ENCODE data around the gene STEAP2.
"Not testable (repeated sequence)": the region's sequence is repeated elsewhere in the genome, so short reads cannot be mapped to it uniquely, and the experiment has no call there.

The STEAP2 gene

DNA sequence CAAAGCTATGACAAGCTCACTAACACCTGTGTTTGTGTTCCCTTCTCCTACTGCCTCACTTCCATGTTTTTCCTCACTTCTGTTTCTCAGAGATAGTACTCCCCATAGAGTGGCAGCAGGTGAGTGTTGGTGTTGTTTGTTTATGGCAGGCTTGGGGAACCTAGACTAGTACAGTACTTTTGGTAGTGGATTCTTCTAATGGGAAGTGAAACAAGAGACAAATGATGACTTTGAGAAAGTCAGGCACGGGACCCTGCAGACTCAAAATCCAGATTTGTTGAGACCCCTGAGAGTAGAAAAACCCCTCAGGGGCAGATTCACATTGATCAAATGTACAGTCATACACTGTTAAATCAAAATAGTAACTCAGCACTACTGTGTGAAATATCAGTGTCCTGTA is 27.0 kb downstream of the STEAP2 start:
- no peak for DNase-seq

DNA sequence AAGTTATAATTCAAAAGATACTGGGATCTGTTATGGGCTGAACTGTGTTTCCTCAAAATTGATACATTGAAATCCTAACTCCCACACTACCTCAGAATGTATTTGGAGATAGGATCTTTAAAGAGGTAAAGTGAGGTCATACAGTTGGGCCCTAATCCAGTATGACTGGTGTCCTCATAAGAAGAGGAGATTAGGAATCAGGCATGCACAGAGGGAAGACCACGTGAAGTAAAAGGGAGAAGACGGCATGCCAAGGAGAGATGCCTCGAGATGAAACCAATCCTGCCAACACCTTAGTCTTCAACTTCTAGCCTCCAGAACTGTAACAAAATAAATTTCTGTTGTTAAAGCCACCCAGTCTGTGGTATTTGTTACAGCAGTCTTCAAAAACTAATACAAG is 27.5 kb downstream of the STEAP2 start:
- DNase-seq = no peak

- no peak for DNase-seq
These were observed 28.2 kb downstream of the STEAP2 start for GRCh38 chr7:90239625-90240228.

DNA sequence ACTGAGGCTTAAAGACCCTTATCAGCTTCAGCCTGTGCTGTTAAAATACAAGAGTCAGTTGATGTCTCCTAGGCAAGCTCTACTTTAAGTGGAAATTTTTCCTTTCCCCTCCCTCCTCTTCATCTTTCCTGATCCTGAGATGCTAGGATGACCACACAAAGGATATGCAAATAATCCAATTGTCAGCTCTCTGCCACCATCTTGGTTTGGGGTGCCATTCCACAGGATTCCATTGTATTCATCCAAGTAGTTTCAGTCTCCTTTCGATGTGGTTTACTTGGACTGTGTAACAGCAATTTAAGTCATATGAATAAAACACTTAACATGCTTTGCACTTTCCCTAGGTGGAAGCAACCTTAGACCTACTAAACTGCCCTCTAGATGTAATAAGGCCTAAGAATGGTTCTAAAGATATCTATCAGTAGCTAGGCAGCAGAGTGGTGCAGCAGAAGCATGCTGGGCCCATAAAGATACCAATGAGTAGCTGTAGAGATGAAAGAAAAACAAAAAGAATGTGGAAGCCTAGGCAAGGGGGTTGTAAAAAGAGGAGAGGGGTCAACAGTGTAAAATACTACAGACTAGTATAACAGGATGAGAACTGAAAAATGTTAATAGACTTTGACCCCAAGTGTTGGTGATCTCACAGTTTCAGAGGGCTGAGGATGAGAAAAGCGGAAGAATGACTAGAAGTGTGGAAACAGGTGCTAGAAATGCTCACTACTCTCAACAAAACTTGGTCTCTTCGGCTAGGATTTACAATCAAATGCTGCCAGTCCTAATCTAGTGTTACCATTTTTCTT is 31.0 kb downstream of the STEAP2 start:
- DNase-seq = no peak

GRCh38 chr7:90243556-90243955 is 32.0 kb downstream of the STEAP2 start:
- DNase-seq = no peak

DNA sequence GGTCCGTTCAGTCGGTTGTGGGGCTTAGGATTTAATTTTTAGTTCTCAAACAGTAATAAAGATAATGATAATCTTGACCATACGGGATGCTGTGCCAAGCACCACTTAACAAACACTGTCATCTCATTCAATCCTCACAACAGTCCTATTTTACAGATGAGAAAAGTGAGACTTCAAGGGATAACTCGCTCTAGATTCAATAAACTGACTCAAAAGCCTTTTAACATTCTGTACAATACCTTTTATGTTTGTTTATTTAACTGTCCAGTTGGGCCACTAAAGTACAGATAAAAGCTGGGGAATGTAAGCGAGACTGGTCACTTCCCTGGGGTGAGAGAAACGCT is 33.0 kb downstream of the STEAP2 start:
- no peak for DNase-seq

DNA sequence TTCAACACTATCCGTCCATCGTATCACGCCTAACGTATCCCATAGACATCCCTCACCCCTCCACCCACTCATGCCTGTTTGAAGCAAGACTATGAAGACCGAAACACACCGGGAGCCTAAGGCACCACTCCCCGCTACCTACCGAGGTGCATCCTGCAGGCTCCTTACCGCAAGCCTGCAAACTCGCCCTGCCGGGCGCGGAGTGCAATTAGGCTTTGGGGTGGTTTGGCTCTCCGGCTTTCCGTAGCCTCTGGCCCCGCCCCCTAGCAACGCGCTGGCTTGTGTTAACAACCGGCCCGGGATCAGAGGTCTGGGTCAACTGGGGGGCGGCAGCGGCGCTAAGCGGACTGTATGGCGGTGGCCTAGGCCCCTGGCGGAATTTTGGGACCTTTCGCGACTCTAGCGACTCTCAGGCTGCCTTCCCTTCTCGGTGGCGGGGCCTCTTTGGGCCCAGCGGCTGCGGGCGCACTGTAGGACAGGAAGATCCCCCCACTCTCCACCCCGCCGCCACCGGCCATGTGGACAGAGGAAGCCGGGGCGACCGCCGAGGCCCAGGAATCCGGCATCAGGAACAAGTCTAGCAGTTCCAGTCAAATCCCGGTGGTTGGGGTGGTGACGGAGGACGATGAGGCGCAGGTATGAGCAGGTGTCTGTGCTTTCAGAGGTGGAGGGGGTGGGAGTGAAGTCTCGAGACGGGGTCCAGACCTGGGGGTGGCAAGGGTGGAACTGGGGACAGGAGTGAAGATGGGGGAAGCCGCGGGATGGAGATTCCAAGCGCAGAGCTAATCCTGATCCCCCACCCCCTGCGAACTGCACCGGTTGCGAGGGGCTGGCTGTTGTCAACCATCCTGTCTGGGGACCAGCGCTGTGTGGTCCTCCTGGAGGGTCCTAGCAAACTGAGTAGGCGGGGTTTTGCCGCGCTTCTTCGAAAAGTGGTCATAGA is 33.6 kb downstream of the STEAP2 start, which contains the start of gene CFAP69:
TSS of gene CFAP69 (plus strand) at position 266 of the 943 bp plus-strand sequence. CDS start at position 517, 251 bp downstream.
- peak; percentile 87 for DNase-seq

- no peak for DNase-seq
These were observed 34.6 kb downstream of the STEAP2 start for GRCh38 chr7:90246171-90246570.

DNA sequence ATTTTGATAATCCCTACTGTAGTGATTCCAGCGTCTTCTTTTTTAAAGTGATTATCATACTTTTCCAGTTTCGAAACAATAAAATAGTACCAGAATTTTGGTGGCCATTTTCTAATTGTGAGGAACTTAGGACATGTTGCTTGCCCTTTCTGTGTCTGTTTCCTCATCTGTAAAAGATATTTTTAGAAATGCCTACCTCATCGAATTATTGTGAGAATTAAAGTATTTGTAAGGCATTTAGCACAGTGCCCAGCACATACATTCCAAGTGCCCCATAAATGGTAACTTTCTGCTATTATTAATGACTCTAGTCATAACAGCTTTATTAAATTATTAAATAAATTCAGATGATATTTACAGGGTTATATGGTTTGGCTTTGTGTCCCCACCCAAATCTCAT is 37.2 kb downstream of the STEAP2 start:
- DNase-seq = no peak

GRCh38 chr7:90250601-90251303 is 39.2 kb downstream of the STEAP2 start:
- no peak for DNase-seq

DNA sequence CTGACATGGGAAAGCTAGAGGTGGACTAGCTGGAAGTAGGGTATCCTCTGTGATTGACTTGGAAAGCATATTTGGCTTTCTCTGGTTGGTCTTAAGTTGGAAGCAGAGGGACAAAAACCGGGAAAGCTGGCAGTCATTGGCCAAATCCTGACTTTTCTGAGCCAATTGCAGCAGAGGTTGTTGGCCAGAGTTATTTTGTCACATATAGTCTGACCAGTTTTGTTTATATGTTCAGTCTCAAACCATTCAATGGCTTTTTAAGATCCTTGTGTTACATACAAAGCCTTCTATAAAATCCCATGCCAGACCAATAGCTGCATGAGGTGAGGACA is 39.7 kb downstream of the STEAP2 start:
- no peak for DNase-seq

GRCh38 chr7:90256011-90256410 is 44.5 kb downstream of the STEAP2 start:
- not testable (repeated sequence) for DNase-seq

GRCh38 chr7:90256778-90257177 is 45.2 kb downstream of the STEAP2 start:
- no peak for DNase-seq

GRCh38 chr7:90261441-90261840 is 49.9 kb downstream of the STEAP2 start:
- no peak for DNase-seq

GRCh38 chr7:90262438-90262837 is 50.9 kb downstream of the STEAP2 start:
- no peak for DNase-seq

DNA sequence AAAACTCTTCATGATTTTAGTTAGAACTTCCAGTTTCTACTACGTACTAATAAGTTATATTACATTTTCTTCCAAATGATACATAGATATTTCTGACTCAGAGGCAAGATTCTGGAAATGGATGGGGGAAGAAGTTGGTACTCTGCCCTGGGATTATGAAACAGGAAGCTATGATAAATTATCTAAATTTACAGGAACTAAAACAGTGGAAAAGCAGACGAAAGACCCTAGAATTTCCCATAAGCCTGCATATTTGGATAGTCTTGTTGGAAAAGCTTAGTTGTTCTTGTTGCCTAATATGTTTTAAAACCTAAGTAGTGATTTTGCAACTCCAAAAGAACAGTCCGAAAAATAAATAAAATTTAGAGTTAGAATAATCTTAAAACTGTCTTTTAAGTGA is 55.3 kb downstream of the STEAP2 start:
- no peak for DNase-seq

- no peak for DNase-seq
These were observed 55.8 kb downstream of the STEAP2 start for GRCh38 chr7:90267263-90267858.

DNA sequence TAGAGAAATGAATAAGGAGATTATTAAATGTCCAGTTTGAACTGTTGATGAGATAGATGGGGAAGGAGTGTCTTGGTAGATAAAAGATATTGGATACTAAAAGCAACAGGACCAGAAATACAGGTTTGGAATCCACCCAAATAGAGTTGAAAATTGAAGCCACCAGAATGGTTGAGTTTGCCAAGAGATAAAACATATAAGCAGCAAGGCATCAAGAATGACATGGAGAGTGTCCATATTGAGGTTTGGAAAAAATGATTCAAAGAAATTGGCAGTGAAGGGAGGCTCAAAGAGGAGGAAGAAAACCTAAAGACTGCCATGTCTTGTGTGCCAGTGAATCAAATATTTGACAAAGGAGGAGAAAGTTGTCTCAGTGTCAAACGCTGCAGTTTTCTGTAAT is 57.6 kb downstream of the STEAP2 start:
- no peak for DNase-seq

DNA sequence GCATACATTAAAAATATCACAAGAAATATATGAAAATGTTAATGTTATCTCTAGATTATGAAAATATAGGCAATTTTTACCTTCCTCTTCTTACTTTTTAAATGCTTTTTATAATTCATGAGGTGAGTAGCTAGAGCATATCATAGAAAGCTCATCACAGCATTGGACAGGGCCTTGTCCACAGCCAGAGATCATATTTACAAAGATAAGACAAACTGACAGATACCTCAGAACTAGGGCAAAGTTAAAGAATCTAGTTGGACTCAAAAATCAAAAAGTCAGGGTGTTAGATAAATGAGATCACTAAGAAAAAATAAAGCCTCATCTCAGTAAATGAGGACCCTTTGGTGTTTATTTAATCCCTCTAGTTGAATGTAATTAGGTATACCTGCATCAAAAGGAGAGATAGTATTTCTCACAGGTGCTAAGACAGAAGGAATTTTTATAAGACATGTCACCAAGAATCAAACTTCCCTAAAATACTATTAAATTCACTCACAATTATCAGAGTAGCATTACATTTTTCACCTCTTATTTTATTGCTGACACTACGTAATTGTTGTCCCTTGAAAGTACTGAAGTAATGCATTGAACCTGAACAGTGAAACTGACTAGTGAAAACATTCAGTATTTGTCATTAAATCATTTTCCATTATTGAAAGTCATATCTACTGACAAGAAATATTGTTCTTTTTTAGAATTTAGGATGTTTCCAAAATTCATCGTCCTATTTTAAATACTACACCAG is 59.1 kb downstream of the STEAP2 start:
- DNase-seq = no peak

DNA sequence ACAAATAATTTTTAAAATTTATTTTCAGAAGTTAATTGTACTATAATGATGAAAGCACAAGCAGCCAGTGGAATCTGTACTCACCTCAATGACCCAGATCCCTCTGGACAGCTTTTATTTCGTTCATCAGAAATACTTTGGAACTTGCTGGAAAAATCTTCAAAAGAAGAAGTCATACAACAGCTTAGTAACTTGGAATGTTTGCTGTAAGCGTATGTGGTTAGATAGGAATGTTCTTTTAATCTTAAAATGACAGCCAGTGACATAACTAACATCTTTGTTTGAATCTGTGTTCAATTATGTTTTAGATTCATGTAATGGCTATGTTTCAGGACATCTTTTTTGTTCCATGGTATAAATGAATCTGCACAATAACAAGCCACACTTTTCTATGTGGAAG is 60.2 kb downstream of the STEAP2 start:
- DNase-seq = no peak

- DNase-seq = no peak
These were observed 60.7 kb downstream of the STEAP2 start for GRCh38 chr7:90272242-90272641.

DNA sequence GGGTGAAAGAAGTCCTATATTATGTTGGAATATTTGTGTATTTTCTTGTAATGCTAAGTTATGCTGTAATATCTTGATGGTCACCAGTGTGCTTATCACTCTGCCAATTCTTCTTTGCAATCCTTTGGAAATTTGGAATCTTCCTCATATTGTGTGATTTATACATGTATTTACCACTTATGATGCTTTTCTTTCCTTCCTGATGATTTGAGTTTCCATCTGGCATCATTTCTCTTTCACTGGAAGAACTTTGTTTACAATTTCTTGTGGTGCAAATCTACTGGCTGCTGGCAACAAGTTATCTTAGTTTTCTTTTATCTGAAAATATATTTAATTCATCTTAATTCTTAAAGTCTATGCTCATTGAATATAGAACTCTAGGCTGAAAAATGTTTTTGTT is 62.6 kb downstream of the STEAP2 start:
- no peak for DNase-seq

Data from CD4-positive, alpha-beta T cell treated with Interleukin-21 for 1 hour (primary cell).